ENCODE results near the gene AKAP9.
"Not testable (repeated sequence)": the region's sequence is repeated elsewhere in the genome, so short reads cannot be mapped to it uniquely, and the experiment has no call there.

Gene AKAP9

DNA sequence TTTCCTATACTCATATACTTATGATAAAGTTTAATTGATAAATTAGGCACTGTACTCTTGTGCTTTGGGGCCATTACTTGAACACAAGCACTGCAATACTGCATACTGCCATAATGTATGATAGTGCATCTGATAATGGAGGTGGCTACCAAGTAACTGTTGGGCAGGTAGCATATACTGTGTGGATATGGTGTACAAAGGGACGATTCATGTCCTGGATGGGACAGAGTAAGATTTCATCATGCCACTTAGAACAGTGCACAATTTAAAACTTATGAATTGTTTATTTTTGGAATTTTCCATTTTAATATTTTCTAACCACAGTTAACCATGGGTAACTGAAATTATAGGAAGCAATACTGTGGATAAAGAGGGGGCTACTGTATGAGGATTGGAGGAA lies 38.9 kb downstream of the AKAP9 start:
- Histone ChIP-seq H3K4me3 (replicated peaks; ENCODE audit: insufficient read depth, low read length) (no peak overlapping the region), H3K27me3 (ENCODE audit: insufficient read depth, poor library complexity, severe bottlenecking) (no peaks in the 10 kb centered on the region), H3K27ac (replicated peaks) (no peak overlapping the region)
- no peak for TF ChIP-seq GABPA (IDR thresholded peaks at IDR 0.05; ENCODE audit: low read depth)
- TF ChIP-seq, protein P1, sequence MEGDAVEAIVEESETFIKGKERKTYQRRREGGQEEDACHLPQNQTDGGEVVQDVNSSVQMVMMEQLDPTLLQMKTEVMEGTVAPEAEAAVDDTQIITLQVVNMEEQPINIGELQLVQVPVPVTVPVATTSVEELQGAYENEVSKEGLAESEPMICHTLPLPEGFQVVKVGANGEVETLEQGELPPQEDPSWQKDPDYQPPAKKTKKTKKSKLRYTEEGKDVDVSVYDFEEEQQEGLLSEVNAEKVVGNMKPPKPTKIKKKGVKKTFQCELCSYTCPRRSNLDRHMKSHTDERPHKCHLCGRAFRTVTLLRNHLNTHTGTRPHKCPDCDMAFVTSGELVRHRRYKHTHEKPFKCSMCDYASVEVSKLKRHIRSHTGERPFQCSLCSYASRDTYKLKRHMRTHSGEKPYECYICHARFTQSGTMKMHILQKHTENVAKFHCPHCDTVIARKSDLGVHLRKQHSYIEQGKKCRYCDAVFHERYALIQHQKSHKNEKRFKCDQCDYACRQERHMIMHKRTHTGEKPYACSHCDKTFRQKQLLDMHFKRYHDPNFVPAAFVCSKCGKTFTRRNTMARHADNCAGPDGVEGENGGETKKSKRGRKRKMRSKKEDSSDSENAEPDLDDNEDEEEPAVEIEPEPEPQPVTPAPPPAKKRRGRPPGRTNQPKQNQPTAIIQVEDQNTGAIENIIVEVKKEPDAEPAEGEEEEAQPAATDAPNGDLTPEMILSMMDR (IDR thresholded peaks at IDR 0.05; ENCODE audit: insufficient read depth, low read length), result no peak
- DNase-seq (ENCODE audit: low read depth in 1 of 2, low spot score in 1 of 2), result no peak

DNA sequence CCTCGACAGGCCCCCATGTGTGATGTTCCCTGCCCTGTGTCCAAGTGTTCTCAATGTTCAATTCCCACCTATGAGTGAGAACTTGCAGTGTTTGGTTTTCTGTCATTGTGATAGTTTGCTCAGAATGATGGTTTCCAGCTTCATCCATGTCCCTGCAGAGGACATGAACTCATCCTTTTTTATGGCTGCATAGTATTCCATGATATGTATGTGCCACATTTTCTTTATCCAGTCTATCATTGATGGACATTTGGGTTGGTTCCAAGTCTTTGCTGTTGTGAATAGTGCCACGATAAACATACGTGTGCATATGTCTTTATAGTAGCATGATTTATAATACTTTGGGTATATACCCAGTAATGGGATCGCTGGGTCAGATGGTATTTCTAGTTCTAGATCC lies 41.7 kb downstream of the AKAP9 start:
- not testable (repeated sequence) for H3K4me3 ChIP-seq (replicated peaks; ENCODE audit: insufficient read depth, low read length); H3K27ac ChIP-seq (replicated peaks); DNase-seq (ENCODE audit: low read depth in 1 of 2, low spot score in 1 of 2); H3K27me3 ChIP-seq (ENCODE audit: insufficient read depth, poor library complexity, severe bottlenecking)

DNA sequence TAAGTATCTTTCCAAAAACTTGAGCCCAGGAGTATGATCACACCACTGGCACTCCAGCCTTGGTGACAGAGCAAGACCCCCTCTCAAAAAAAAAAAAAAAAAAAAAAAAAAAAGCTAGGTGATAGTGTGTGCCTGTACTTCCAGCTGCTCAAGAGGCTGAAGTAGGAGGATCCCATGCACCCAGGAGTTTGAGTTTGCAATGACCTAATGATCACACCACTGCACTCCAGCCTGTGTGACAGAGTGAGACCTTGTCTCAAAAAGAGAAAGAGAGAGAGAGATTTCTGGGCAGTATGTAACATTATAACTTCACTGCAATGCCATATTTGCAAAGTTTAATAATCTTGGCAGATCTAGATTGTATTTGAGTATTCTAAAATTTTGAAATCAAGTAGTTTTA lies 47.6 kb downstream of the AKAP9 start:
- no peak overlapping the region for H3K4me3 ChIP-seq (replicated peaks; ENCODE audit: insufficient read depth, low read length)
- no peak for DNase-seq (ENCODE audit: low read depth in 1 of 2, low spot score in 1 of 2)
- no peaks in the 10 kb centered on the region for H3K27me3 ChIP-seq (ENCODE audit: insufficient read depth, poor library complexity, severe bottlenecking)
- no peak overlapping the region for H3K27ac ChIP-seq (replicated peaks)
- TF ChIP-seq SPI1 (IDR thresholded peaks at IDR 0.05; ENCODE audit: borderline replicate concordance, low read depth), result no peak
- no peak for TF ChIP-seq GABPA (IDR thresholded peaks at IDR 0.05; ENCODE audit: low read depth)
- TF ChIP-seq, protein P1 (IDR thresholded peaks at IDR 0.05; ENCODE audit: insufficient read depth, low read length), result no peak

DNA sequence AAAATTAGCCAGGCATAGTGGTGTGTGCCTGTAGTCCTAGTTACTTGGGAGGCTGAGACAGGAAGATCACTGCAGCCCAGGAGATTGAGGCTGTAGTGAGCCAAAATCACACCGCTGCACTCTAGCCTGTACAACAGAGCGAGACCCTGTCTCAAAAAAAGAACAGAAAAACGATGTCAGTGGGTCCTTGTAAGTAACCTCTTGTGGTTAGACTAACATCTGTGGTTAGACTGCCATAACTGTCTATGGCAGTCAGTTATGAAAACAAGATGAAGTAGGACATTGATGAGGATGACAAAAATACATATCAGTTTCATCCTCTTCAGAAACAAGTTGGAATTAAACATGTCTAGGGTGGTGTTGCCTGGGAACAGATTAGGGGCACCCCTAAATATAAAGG lies 53.3 kb downstream of the AKAP9 start:
- H3K27me3 ChIP-seq (ENCODE audit: insufficient read depth, poor library complexity, severe bottlenecking), result no peaks in the 10 kb centered on the region
- H3K4me3 ChIP-seq (replicated peaks; ENCODE audit: insufficient read depth, low read length), result no peak overlapping the region
- H3K27ac ChIP-seq (replicated peaks), result no peak overlapping the region
- TF ChIP-seq, protein P2, sequence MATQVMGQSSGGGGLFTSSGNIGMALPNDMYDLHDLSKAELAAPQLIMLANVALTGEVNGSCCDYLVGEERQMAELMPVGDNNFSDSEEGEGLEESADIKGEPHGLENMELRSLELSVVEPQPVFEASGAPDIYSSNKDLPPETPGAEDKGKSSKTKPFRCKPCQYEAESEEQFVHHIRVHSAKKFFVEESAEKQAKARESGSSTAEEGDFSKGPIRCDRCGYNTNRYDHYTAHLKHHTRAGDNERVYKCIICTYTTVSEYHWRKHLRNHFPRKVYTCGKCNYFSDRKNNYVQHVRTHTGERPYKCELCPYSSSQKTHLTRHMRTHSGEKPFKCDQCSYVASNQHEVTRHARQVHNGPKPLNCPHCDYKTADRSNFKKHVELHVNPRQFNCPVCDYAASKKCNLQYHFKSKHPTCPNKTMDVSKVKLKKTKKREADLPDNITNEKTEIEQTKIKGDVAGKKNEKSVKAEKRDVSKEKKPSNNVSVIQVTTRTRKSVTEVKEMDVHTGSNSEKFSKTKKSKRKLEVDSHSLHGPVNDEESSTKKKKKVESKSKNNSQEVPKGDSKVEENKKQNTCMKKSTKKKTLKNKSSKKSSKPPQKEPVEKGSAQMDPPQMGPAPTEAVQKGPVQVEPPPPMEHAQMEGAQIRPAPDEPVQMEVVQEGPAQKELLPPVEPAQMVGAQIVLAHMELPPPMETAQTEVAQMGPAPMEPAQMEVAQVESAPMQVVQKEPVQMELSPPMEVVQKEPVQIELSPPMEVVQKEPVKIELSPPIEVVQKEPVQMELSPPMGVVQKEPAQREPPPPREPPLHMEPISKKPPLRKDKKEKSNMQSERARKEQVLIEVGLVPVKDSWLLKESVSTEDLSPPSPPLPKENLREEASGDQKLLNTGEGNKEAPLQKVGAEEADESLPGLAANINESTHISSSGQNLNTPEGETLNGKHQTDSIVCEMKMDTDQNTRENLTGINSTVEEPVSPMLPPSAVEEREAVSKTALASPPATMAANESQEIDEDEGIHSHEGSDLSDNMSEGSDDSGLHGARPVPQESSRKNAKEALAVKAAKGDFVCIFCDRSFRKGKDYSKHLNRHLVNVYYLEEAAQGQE (IDR thresholded peaks at IDR 0.05; ENCODE audit: insufficient replicate concordance, low read depth), result no peak
- no peak for TF ChIP-seq GABPA (IDR thresholded peaks at IDR 0.05; ENCODE audit: low read depth)
- no peak for TF ChIP-seq POLR2AphosphoS5 (IDR thresholded peaks at IDR 0.05; ENCODE audit: low read depth)
- no peak for TF ChIP-seq SPI1 (IDR thresholded peaks at IDR 0.05; ENCODE audit: borderline replicate concordance, low read depth)
- TF ChIP-seq, protein P1 (IDR thresholded peaks at IDR 0.05; ENCODE audit: insufficient read depth, low read length), result no peak
- DNase-seq (ENCODE audit: low read depth in 1 of 2, low spot score in 1 of 2), result no peak

DNA sequence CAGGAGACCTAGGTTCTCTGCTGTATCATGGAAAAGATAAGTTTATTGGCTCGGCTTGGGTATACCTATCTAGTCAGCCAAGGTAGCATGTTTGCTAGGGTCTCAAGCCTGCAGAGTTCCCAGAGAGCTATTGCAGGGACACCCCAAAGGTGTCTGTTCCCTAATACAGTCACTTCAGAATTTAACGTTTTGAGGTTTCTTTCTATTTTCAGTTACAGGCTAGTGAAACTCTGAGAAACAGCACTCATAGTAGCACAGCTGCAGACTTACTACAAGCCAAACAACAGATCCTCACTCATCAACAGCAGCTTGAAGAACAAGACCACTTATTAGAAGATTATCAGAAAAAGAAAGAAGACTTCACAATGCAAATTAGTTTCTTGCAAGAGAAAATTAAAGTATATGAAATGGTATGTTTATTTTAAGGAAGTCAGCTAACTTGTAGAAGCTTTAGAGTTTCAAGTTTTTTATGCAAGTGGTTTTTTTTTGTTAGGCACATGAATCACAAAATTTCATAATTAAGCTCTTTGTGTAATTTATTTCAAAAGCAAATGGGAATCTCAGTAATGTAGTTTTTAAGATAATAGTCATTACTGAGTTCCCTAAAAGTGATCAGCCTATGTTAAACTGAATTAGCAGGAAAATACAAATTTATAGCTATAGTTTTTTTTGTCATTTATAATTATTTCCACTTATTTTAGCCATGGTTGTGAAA lies 54.9 kb downstream of the AKAP9 start:
- DNase-seq (ENCODE audit: low read depth in 1 of 2, low spot score in 1 of 2), result peak in 1 of 2 experiments; percentile 7
- Histone ChIP-seq H3K4me3 (replicated peaks; ENCODE audit: insufficient read depth, low read length) (no peak overlapping the region), H3K27ac (replicated peaks) (peak overlapping the region; percentile 22; the same call in 1 of the 2 replicates), H3K27me3 (ENCODE audit: insufficient read depth, poor library complexity, severe bottlenecking) (no peaks in the 10 kb centered on the region)
- TF ChIP-seq, protein P1 (IDR thresholded peaks at IDR 0.05; ENCODE audit: insufficient read depth, low read length), result no peak
- TF ChIP-seq, protein P2 (IDR thresholded peaks at IDR 0.05; ENCODE audit: insufficient replicate concordance, low read depth), result no peak
- TF ChIP-seq POLR2AphosphoS5 (IDR thresholded peaks at IDR 0.05; ENCODE audit: low read depth), result no peak
- 0 out of 2 replicates have a peak, but pooled peaks have one; percentile 22 for TF ChIP-seq SPI1 (IDR thresholded peaks at IDR 0.05; ENCODE audit: borderline replicate concordance, low read depth)

All from HL-60 (cell line).